HepG2 (cell line): ENCODE measurements around the gene HRC. TPM values are rescaled to one million over a fixed set of nuclear protein-coding genes. Genes with fewer than 3 reads are reported as not detected.

Experiments used
- ASH2L ChIP-seq: fragments of 300-600, 200-600 bp; sonication (generic); IDR thresholded peaks from 2 replicates; pipeline ENCODE4 v1.7.0; 2017; ENCODE audit warnings: low read depth, mild to moderate bottlenecking, moderate library complexity, mixed read lengths, low read length; ENCODE audit not compliant: insufficient read length
- ATF4 ChIP-seq, 2 experiments: fragments of 450-650 bp in 1 of 2; sonication (generic) in 1 of 2; formaldehyde crosslinking; IDR thresholded peaks; 2 replicates each; pipeline versions ENCODE4 v1.5.0 to v1.8.0; 2020 to 2022; ENCODE audit warnings: mild to moderate bottlenecking in 1 of 2, missing genetic modification reagents in 1 of 2
- CEBPB ChIP-seq: IDR thresholded peaks from 2 replicates; pipeline ENCODE4 v1.6.1; 2011; ENCODE audit warnings: low read depth, low read length, improper control_type of control experiment, borderline replicate concordance
- CENPT ChIP-seq: sonication (generic); formaldehyde crosslinking; IDR thresholded peaks from 2 replicates; pipeline ENCODE4 v1.8.0; 2022; ENCODE audit warnings: low read depth, mild to moderate bottlenecking, moderate library complexity, missing genetic modification reagents
- DMTF1 ChIP-seq: sonication (generic); formaldehyde crosslinking; IDR thresholded peaks from 2 replicates; pipeline ENCODE4 v1.4.0; 2020; ENCODE audit warnings: mild to moderate bottlenecking, missing genetic modification reagents
- EP300 ChIP-seq, 3 experiments: sonication (generic) in 1 of 3; formaldehyde crosslinking in 1 of 3; IDR thresholded peaks; 2 replicates each; pipeline versions ENCODE4 v1.5.1 to v1.6.1; 2011 to 2020; ENCODE audit warnings: low read depth in 2 of 3, low read length in 2 of 3, borderline replicate concordance in 1 of 3, improper control_type of control experiment in 1 of 3, mild to moderate bottlenecking in 1 of 3, missing genetic modification reagents in 1 of 3, moderate library complexity in 1 of 3
- FOXA3 ChIP-seq: IDR thresholded peaks from 2 replicates; pipeline ENCODE4 v1.6.1; 2016; ENCODE audit warnings: missing genetic modification reagents, missing compliant biosample characterization
- HIVEP1 ChIP-seq: sonication (generic); formaldehyde crosslinking; IDR thresholded peaks from 2 replicates; pipeline ENCODE4 v1.4.0; 2020; ENCODE audit warnings: mild to moderate bottlenecking, missing genetic modification reagents
- HMGXB4 ChIP-seq, 2 experiments: sonication (generic) in 1 of 2; formaldehyde crosslinking in 1 of 2; IDR thresholded peaks; 2 replicates each; pipeline versions ENCODE4 v1.4.0 to v1.6.1; 2018 to 2020; ENCODE audit warnings: missing genetic modification reagents in 2 of 2, borderline replicate concordance in 1 of 2, low read depth in 1 of 2, mild to moderate bottlenecking in 1 of 2, missing biosample characterization in 1 of 2
- MIER2 ChIP-seq: IDR thresholded peaks from 2 replicates; pipeline ENCODE4 v1.6.1; 2016; ENCODE audit warnings: missing biosample characterization, missing genetic modification reagents
- MTA3 ChIP-seq: sonication (generic); formaldehyde crosslinking; IDR thresholded peaks from 2 replicates; pipeline ENCODE4 v1.4.0; 2020; ENCODE audit warnings: missing genetic modification reagents
- NCOA2 ChIP-seq: sonication (generic); formaldehyde crosslinking; IDR thresholded peaks from 2 replicates; pipeline ENCODE4 v1.8.0; 2022; ENCODE audit warnings: inconsistent platforms
- TAF1 ChIP-seq: sonication (generic); formaldehyde crosslinking; IDR thresholded peaks from 2 replicates; pipeline ENCODE4 v1.4.0; 2020; ENCODE audit warnings: missing genetic modification reagents
- TRAFD1 ChIP-seq: sonication (generic); formaldehyde crosslinking; IDR thresholded peaks from 2 replicates; pipeline ENCODE4 v1.5.1; 2020; ENCODE audit warnings: missing genetic modification reagents, mild to moderate bottlenecking, borderline replicate concordance
- TSC22D2 ChIP-seq: sonication (generic); formaldehyde crosslinking; IDR thresholded peaks from 2 replicates; pipeline ENCODE4 v1.5.1; 2020; ENCODE audit warnings: missing genetic modification reagents, mild to moderate bottlenecking, borderline replicate concordance
- ZBTB43 ChIP-seq: sonication (generic); formaldehyde crosslinking; conservative IDR thresholded peaks from 2 replicates; pipeline ENCODE4 v1.4.0; 2020; ENCODE audit warnings: missing genetic modification reagents
- ZFY ChIP-seq: sonication (generic); formaldehyde crosslinking; IDR thresholded peaks from 2 replicates; pipeline ENCODE4 v1.4.0; 2020; ENCODE audit warnings: missing genetic modification reagents
- polyA plus RNA-seq, 8 experiments: library from polyadenylated mRNA; depleted of rRNA in 3 of 8; stranded (reverse) in 7 of 8; unstranded in 1 of 8; fragments of >200 nt; fragmentation: Illumina TruSeq in 4 of 8; extraction: Trizol in 4 of 8; gene quantifications; 2 replicates each; pipeline versions ENCODE4 v1.2.1 to v1.2.3, GENCODE V29; 2011 to 2016; ENCODE audit warnings: low read depth in 4 of 8, missing spikeins in 1 of 8, mixed read lengths in 1 of 8; ENCODE audit not compliant: insufficient read depth in 1 of 8
- total RNA-seq, 5 experiments: library from RNA; depleted of rRNA; stranded (reverse); fragments of >200 nt; fragmentation: Illumina TruSeq; extraction: Trizol; gene quantifications; 2 replicates each; pipeline ENCODE4 v1.2.3, GENCODE V29; 2016; ENCODE audit warnings: low read depth in 1 of 5

The HRC gene
- total and polyA plus RNA-seq, 2 of the 13 experiments (the other 11 are each of a cell fraction or from before 2014, with no cell fraction given), result 3.6 to 15.4 TPM

- peak; percentile 78 for TF ChIP-seq ZBTB43
- peak; percentile 34; the same call in 1 of the 2 replicates for TF ChIP-seq FOXA3 (CRISPR knock-in tag)
- no peak for TF ChIP-seq MTA3 (CRISPR knock-in tag)
- peak; percentile 79 for TF ChIP-seq ZFY
- TF ChIP-seq MIER2 (CRISPR knock-in tag), result peak; percentile 96
- peak; percentile 41; the same call in 1 of the 2 replicates for TF ChIP-seq NCOA2 (CRISPR knock-in tag)
- TF ChIP-seq ATF4 (CRISPR knock-in tag; IDR thresholded peaks at IDR 0.05), result no peak
- TF ChIP-seq TSC22D2 (CRISPR knock-in tag), result peak; percentile 94; the same call in 1 of the 2 replicates
- TF ChIP-seq HMGXB4 (CRISPR knock-in tag; IDR thresholded peaks at IDR 0.05; ENCODE audit: borderline replicate concordance in 1 of 2, low read depth in 1 of 2), result peak; percentile 34 to 57; a peak in 2 of 4 replicates
- TF ChIP-seq TRAFD1 (CRISPR knock-in tag), result no peak
- peak; percentile 68; the same call in 1 of the 2 replicates for TF ChIP-seq CENPT
- TF ChIP-seq HIVEP1 (CRISPR knock-in tag), result 0 out of 2 replicates have a peak, but pooled peaks have one; percentile 31
- TF ChIP-seq TAF1 (CRISPR knock-in tag), result peak; percentile 33; the same call in 1 of the 2 replicates
- TF ChIP-seq CEBPB, result no peak
- TF ChIP-seq ASH2L, result no peak
- TF ChIP-seq EP300 (IDR thresholded peaks at IDR 0.05; ENCODE audit: low read depth in 2 of 2, low read length in 2 of 2), result no peak
- TF ChIP-seq EP300 (CRISPR knock-in tag; IDR thresholded peaks at IDR 0.05; ENCODE audit: borderline replicate concordance), result 0 out of 2 replicates have a peak, but pooled peaks have one; percentile 32
- TF ChIP-seq DMTF1 (CRISPR knock-in tag), result no peak
Measured at GRCh38 chr19:49119411-49120324, 35.5 kb downstream of the HRC start, which contains the start of gene PPFIA3 (continued).
